Muscle of arm (tissue), 12 donors: ENCODE data around the gene HTT. TPM values are rescaled to one million over a fixed set of nuclear protein-coding genes. Genes with fewer than 3 reads are reported as not detected.

Source experiments
- DNase-seq: peaks from one replicate; pipeline ENCODE4 v3.0.0-alpha.2; 2013
- polyA plus RNA-seq, 12 donors: library from polyadenylated mRNA; unstranded; fragments of 120-200 nt; gene quantifications; one replicate each; pipeline ENCODE4 v1.2.1, GENCODE V29; 2013; ENCODE audit not compliant: insufficient read length in 12 of 12

Gene HTT
- polyA plus RNA-seq, 12 donors: 17.8 to 54.1 (median 26.4) TPM; not detected in 1

DNA sequence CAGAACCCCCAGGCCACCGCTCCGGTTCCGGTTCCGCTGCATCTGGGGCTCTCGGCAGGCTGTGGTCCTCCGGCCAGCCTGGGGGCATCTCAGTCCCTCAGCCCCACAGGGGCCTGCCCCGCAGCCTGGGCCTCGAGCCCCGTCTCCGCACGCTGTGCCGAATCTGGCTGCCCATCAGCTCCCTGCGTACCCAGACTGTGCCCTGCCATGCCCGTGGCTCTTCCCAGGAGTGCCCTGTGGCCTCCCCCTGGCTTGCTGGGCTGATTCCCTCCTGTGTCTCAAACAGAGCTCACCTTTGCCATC lies 173.6 kb downstream of the HTT start:
- DNase-seq: no peak

DNA sequence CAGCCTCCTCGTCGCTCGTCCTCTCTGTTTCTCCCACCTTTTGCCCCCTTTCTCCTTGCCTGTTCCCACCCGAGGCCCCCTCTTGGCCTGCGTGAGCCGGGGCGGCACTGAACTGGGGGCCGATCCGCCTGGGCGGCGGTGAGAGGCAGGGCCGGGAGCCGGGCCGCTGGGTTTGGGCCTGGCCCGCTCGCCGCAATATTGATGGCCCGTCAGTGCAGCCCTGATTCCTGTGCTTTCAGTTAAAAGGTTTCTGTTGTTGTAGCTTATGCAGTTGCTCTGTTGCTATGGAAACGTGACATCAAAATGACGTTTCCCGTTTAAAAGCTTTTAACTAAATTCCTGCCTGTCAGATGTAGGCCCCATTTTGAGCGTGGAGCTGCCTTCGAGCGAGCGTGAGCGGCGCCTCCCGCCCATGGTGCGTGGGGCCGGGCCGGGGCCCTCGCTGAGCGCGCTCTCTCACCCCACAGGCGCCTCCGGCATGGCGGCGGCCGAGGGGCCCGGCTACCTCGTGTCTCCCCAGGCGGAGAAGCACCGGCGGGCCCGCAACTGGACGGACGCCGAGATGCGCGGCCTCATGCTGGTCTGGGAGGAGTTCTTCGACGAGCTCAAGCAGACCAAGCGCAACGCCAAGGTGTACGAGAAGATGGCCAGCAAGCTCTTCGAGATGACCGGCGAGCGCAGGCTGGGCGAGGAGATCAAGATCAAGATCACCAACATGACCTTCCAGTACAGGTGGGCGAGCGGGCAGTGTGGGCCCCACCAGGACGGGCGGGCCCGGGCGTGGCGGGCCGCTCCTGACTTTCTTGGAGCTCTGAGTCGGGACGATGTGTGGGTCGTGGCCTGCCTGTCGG lies 174.6 kb downstream of the HTT start, which contains the start of gene MSANTD1:
MSANTD1 (plus strand) TSS at position 349 of the 851 bp plus-strand sequence; CDS start at position 413, 64 bp downstream.
- peak; percentile 51 for DNase-seq

DNA sequence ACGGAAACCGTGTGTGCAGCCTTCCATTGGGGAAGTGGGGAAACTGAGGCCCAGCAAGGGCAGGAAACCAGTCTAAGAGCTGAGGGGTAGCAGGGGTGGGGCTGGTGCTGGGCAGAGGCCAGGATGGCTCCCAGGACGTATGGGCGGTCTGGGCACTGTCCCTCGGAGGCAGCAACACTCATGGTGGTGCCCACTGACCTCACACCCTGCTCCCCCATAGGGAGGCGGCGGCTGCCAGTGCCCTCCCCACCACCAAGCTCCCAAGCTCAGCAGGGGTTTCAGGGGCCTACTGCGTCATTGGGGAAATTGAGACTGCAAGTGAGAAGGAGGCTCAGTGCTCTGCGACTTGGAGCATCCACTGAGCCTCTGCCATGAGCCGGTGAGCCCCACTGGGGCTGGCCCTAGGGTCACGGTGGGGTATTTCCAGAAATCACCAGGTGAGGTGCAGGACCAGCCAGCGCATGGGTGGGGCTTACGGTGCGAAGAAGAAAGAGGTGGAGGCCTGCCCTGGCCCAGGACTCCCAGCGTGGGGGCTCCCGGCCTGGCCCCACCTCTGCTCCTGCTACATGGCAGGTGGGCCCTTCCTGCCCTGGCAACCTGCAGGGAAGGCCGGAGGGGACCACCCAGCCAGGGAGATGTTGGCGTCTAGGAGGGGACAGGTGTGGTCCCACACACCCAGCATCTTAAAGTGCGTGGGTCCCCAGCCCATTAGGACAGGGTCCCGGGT lies 175.4 kb downstream of the HTT start:
- DNase-seq: no peak

DNA sequence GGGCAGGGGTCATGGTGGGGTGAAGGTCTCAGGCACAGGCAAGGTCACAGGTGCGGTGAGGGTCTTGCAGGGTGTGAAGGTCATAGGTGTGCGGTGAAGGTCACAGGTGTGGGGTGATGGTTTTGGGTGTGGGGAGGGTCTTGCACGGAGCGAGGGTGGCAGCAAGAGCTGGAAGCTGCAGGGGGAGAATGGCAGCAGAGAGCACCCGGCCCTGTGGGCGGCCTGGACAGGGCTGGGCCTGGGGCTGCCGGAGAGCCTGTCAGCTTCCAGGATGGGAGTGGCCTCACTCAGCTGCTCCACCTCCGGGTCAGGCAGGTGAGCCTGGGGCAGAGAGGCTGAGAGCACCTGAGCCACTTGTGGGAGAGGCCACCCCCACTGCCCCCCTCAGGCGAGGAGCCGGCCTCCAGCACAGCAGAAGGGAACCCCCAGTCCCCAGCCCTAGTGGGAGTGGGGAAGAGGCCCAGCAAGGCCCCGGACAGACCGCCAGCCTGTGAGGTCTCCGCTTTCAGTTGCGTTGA lies 176.0 kb downstream of the HTT start:
- DNase-seq: no peak

DNA sequence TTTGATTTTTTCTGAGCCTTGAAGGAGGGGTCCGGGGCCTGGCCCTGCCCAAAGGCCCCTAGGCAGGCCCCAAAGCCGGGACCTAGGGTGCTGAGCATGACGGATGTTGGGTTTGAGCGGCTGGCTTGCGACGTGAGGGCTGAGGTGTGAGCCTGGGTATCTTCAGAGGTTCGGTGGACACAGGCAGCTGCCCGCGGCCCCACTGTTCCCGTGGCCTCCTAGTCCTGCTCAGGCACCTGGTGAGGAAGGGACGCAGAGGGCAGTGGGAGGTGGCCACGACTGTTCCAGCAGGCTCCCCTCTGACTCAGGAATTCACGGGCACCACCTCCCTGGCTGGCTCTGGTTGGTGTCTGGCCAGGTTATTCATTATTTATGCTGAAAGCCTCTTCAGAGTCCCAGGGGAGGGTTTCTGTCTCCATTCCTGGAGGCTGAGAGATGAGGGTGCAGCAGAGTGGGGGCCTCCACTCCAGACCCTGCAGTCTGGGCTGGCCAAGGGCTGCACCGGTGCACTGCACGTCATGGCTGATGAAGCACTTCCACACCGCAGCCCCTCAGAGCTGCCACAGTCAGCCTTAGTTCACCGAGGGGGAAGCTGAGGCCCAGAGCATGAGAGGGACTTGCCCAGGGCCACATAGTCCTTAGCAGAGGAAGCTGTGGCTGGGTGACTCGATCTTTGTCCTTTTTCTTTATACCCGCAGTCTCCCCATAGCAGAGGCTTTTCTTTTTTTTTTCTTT lies 176.6 kb downstream of the HTT start:
- no peak for DNase-seq

DNA sequence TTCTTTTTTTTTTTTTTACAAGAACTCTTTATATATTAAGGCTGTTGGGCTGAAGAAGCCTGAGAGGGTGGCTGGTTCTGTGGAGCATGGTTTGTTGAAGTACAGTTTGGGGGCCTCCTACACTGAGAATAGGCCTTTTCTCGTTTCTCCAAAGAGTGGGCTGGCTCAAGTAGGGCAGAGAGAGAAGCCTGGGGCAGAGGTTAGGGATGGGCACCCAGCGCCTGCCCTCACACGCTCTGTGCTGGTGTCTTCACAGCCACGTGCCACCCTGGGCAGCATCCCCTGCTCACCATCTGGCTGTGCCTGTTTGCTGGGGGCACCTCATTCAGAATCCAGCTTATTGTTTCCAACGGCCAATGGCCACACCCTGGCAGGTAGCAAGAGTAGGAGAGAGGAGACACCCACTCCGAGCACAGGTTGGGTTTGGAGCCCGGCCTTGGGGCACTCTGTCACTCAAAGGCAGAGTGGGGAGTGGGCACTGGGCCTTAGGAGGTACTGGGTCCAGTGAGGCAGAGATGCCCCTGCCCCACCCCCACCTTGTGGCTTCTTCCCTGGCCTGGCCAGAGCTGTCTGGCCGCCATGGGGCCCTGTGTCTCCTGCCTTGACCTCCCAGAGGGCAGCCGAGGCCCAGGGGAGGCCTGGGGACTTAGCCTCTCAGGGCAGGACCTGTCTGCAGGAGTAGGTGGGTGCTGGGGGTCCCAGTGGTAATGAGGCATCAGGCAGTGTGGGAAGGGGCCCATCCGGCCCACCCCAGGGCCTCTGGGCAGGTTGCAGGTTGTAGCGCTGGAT lies 177.4 kb downstream of the HTT start:
- DNase-seq: no peak

DNA sequence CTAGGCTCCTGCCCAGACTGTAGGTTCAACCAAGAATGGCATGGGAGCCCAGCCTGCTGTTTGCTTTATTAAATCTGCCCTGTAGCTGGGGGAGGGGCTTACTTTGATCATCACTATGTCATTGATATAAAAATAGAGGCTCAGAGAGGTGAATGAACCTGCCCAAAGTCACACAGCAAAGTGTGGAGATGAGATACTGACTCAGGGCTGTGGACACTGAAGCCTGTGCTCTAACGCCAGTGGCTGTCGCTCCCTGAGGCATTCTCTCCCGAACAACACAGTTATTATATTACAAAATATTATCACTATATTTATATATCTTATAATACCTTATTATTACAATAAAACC lies 178.0 kb downstream of the HTT start:
- no peak for DNase-seq

DNA sequence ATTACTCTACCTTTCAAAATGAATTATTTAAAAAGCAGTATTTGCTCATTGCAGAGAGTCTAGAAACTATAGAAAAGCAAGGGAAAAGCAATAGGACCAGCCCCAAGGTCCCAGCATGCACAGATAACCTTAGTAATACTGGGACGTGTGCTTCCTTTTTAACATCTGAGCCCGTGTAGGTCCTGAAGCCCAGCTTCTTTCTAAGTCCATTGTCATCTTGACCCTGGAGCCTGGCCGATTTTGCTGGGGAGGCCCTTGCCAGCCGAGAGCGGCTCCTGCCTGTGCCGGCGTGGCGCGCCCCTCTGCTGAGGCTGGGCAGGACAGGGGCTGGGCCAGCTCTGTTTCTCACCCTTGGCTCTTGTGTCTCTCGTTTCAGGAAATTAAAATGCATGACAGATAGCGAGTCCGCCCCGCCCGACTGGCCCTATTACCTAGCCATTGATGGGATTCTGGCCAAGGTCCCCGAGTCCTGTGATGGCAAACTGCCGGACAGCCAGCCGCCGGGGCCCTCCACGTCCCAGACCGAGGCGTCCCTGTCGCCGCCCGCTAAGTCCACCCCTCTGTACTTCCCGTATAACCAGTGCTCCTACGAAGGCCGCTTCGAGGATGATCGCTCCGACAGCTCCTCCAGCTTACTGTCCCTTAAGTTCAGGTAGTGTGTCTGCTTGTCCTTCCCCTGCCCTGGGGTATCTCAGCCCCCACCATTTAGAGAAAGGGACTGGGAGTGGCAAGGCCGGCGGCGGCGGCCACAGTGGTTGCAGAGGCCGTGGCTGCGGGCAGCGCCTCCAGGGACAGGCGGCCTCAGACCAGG lies 178.6 kb downstream of the HTT start:
- no peak for DNase-seq

DNA sequence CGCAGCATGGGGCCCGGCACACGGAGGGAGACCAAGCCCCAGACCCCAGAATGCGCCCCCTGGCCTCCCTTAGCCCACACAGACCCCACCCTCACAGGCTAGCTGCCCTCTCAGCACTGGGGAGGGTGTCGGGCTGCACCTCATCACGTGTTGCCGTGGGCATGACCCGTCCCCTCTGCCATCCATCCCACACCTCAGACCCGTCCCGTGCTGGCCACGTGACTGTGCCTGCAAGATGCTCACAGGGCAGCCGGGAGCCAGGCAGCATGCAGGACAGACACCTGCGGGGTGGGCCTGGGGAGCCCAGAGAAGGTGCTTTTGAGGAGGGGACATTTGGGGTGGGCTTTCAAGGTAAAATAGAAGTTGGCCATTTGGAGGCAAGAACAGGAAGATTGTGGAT lies 179.3 kb downstream of the HTT start:
- DNase-seq: no peak

DNA sequence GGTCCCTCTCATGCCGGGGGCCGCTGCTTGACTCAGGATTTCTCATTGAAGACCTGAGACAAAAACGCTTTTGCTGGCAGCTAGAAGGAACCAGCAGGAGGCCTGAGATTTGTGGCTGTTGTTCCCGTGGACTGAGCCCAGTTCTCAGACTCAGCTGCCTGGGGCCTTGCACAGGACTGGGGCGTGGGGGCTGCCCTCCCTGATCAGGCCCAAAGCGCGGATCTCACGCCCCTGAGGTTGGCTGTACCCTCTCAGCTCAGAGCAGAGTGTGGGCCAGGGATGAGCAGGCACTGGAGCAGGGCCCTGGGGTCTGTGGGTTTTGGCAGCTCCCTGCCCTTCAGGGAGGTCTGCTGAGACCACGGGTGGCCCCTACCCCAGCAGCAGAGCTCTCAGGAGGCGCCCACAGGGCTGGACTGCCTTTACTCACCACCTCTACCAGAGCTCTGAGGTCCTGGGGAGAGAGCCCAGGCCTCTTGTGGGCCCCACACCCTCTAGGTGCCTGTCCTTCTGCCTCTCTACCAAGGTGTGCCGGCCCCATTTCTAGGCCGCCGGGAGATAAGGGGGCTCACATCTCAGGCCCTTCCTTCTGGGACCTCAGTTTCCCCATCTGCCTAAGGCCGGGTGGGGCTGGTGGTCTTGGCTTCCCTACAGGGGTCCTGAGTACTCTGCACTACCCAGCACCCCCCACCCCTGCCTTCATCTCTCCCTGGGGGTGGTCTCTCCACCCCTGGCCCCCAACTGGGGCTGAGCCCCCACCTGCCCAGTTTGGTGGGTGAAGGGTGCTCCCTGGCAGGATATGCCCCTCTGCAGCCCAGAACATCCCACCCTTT lies 180.0 kb downstream of the HTT start:
- no peak for DNase-seq

DNA sequence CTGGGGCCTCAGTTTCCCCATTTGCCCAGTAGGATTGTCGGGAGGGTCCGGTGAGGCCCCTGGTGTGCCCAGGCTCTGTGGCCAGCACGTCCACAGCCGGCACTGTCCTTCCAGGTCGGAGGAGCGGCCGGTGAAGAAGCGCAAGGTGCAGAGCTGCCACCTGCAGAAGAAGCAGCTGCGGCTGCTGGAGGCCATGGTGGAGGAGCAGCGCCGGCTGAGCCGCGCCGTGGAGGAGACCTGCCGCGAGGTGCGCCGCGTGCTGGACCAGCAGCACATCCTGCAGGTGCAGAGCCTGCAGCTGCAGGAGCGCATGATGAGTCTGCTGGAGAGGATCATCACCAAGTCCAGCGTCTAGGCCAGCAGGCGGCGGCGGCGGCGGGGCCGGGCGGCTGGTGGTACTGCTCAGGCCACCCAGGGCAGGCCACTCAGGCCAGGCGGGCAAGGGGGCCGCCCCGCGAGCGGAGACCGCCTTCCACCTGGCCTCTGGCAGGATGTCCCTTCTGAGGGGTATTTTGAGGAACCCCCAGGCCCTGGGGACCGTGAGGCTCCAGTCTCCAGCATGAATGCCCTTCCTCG lies 181.2 kb downstream of the HTT start:
- no peak for DNase-seq

DNA sequence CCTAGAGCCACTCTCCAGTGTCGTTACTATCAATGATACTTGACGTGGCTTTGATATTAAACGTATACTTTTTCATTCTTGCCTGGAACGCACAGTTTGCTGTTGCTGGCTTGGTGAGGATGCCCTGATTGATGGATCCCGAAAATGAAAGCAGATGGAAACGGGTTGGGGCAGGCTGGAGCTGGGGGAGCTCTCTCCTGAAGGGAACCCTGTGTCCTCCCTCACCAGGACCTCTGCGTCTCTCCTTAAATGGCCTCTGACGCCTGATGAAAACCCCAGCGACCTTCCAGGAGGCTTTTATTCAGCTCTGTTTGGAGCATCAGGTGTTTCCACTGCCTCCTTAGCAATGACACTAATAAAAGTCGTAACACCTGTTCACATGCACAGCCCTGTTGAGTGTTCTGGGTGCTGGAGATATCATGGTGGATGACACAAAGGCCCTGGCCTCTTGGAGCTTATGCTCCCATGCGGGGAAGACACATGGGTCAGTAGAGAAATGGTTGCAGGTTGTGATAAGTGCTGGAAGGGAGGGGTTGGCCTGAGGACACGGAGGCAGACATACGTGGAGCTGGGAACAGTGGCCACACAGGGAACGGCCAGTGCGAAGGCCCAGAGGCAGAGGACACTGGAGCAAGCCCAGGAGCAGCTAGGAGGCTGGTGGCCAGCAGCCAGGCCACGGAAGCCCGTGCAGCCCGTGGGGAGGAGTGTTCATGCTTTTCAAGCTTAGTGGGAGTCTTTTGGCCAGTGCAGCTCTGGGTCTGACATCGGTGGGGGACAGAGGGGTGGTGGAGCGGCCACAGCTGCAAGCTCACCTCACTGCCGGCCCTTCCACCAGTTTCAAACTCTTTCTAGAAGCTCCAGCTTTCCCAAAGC lies 182.0 kb downstream of the HTT start:
- DNase-seq: no peak

DNA sequence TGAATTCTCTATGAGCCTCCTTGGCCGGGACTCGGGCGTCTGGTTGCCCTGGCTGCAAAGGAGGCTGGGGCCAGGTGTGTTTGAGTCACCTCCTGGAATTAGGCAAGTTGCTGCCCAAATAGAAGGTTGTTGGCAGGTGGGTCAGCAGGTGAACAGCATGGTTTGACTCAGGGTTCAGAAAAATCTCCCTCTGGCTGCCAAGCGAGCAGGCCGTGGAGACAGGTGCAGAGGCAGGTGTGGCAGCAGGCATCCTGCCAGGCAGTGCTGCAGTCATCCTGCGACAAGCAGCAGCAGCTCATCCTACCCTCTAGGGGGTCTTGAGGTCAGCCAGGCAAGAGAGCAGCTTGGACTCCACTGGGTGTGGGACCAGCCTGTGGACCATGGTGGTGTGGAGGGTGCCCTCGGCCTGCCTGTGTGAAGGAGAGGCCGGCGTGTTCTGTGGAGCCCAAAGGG lies 182.6 kb downstream of the HTT start:
- no peak for DNase-seq

DNA sequence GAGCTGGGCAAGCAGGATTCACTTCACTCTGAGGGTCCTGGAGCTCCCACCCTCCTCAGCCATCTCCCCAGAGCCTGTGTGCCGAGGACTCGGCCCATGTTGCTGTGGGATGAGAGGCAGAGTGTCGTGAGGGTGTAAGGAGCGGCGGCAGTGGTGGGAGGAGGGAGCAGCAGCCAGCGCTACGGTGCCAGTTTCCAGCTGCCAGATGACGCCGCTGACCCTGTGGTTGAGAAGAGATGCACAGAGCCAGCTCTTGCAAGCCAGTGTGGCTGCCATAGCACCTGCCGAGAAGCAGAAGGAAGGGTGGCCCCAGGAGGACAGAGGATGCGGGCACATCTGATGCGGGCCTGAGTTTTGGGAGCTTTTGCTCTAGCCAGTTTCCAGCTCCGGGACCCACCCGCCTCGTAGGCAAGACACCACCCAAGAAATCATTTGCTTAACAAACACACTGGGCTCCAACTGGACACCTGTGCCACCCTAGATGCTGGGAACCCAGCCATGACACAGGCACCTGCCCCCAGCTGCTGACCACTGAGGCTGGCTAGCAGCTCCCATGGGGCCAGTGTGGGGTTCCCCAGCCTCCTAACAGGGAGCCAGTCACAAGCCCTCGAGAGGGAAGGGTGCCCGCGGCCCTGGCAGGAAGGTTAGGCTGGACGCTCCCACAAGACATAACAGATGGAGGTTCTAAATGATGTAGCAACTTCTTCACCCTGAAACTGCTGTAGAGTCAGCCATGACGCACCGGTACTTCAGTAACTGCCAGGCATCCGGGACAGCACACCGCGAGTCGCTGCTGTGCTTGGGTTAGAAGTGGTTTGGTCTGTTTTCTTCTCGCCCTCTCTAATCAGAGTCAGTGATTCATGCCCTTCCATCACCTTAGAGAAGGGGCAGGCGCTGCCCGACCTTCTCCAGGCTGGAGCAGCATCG lies 183.3 kb downstream of the HTT start:
- no peak for DNase-seq

DNA sequence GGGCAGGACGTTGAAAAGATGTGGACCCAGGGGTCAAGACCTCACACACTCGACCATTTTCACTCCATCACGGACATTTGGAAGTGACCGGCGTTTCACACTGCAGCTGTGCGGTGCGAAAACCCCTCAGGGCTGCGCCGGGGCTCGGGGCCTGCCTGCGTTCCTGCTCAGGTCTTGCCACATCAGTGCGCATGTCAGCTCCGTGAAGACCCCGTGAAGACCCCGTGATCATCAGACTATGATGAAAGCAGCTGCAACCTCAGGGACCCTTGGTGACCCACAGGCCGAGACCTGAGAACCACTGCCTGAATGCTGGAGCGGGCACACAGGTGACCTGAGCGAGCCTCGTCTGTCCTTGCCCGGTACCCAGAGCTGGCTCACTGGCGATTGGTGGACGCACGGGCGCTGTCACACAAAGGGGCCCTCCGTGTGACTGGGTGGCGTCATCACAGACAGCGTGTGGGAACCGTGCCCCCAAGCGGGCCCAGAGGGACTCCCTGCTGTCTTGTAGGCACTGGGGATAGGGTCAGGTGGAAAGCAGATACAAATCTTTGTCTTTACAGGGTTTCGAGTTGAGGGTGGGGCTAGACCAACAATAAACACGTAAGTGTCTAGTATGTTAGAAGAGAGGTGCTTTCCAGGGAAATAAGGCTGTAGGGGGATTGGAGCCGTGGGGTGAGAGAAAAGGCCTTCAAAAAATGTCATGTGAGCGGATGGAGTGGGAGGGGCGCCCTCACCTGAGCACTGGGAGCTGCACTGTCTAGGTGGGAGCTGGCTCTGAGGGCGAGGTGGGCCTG lies 187.1 kb downstream of the HTT start:
- no peak for DNase-seq
